ENCODE data around the gene RPS6KB2.
"Not testable (repeated sequence)": the region's sequence is repeated elsewhere in the genome, so short reads cannot be mapped to it uniquely, and the experiment has no call there.

RPS6KB2 gene

DNA sequence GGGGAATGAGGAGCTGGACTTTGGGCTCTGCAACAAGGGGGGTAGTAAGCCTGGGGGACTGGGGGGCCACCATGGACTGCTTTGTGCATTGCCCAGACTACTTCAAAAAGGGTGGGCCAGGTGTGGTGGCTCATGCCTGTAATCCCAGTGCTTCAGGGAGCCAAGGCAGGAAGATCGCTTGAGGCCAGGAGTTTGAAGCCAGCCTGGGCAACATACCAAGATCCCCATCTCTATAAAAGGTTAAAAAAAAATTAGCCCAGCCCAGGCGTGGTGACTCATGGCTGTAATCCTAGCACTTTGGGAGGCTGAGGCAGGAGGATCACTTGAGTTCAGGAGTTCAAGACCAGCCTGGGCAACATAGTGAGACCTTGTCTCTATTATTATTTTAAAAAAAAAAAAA lies 37.2 kb downstream of the RPS6KB2 start:
- WGBS (ENCODE audit: extremely low coverage, insufficient coverage, insufficient read length): no CpG with 5 or more reads among the region's 2 CpGs
- not testable (repeated sequence) for H3K23ac ChIP-seq (ENCODE audit: low read length); H3K18ac ChIP-seq (ENCODE audit: low read length); H3K36me3 ChIP-seq (ENCODE audit: control insufficient read depth in 1 of 2, insufficient read depth in 2 of 2, low read length in 2 of 2); H4K12ac ChIP-seq (ENCODE audit: low read depth, low read length); H3K27me3 ChIP-seq (ENCODE audit: insufficient read depth, low read length); H3K9ac ChIP-seq (ENCODE audit: low read length); H2BK120ac ChIP-seq (ENCODE audit: insufficient read depth, low read length, poor library complexity); H2BK5ac ChIP-seq (ENCODE audit: low read depth, low read length, poor library complexity); H2BK12ac ChIP-seq (ENCODE audit: low read length); H3K4ac ChIP-seq (ENCODE audit: low read depth, low read length); H3K14ac ChIP-seq (ENCODE audit: low read length); H3K9me3 ChIP-seq (ENCODE audit: insufficient read depth, low read depth, low read length); H2AFZ ChIP-seq (ENCODE audit: insufficient read depth, low read length, poor library complexity)
- peaks cover 23% of the 10 kb centered on the region for H3K79me1 ChIP-seq (ENCODE audit: low read length)
- peaks cover 15% of the 10 kb centered on the region for H3K79me2 ChIP-seq (ENCODE audit: control insufficient read depth, insufficient read depth, low read length, poor library complexity)
- peak overlapping the region; percentile 90 for H4K91ac ChIP-seq (ENCODE audit: low read depth, low read length)
- DNase-seq: peak; percentile 92 to 93
- peaks cover 18 to 28% of the 10 kb centered on the region in 2 experiments for H3K4me1 ChIP-seq (ENCODE audit: control insufficient read depth in 1 of 2, insufficient read depth in 2 of 2, low read length in 2 of 2)
- peak overlapping the region; percentile 31 for H3K4me3 ChIP-seq (ENCODE audit: low read depth, low read length)
- peak overlapping the region; percentile 46 for H4K8ac ChIP-seq (ENCODE audit: low read depth, low read length)
- H3K4me2 ChIP-seq (ENCODE audit: low read length): peak overlapping the region; percentile 86
- H2AK5ac ChIP-seq (ENCODE audit: low read length): peak overlapping the region; percentile 33
- peak overlapping the region; percentile 75 for H3K27ac ChIP-seq (ENCODE audit: low read depth, low read length)

GRCh38 chr11:67466367-67466766 lies 38.1 kb downstream of the RPS6KB2 start:
- Histone ChIP-seq H3K23ac (ENCODE audit: low read length) (no peak overlapping the region), H3K14ac (ENCODE audit: low read length) (no peak overlapping the region), H3K9me3 (ENCODE audit: insufficient read depth, low read depth, low read length) (peaks cover 2% of the 10 kb centered on the region), H4K12ac (ENCODE audit: low read depth, low read length) (no peak overlapping the region), H3K79me1 (ENCODE audit: low read length) (peaks cover 23% of the 10 kb centered on the region), H2BK12ac (ENCODE audit: low read length) (no peak overlapping the region), H3K9ac (ENCODE audit: low read length) (no peak overlapping the region), H3K79me2 (ENCODE audit: control insufficient read depth, insufficient read depth, low read length, poor library complexity) (peaks cover 15% of the 10 kb centered on the region), H4K91ac (ENCODE audit: low read depth, low read length) (no peak overlapping the region), H3K36me3 (ENCODE audit: control insufficient read depth in 1 of 2, insufficient read depth in 2 of 2, low read length in 2 of 2) (no peaks in the 10 kb centered on the region), H2AK5ac (ENCODE audit: low read length) (no peak overlapping the region), H3K4me2 (ENCODE audit: low read length) (no peak overlapping the region), H4K8ac (ENCODE audit: low read depth, low read length) (no peak overlapping the region), H2BK120ac (ENCODE audit: insufficient read depth, low read length, poor library complexity) (no peak overlapping the region), H3K4ac (ENCODE audit: low read depth, low read length) (no peak overlapping the region), H3K4me1 (ENCODE audit: control insufficient read depth in 1 of 2, insufficient read depth in 2 of 2, low read length in 2 of 2) (peaks cover 18 to 28% of the 10 kb centered on the region in 2 experiments), H3K4me3 (ENCODE audit: low read depth, low read length) (no peak overlapping the region), H3K27ac (ENCODE audit: low read depth, low read length) (no peak overlapping the region), H3K18ac (ENCODE audit: low read length) (no peak overlapping the region), H2AFZ (ENCODE audit: insufficient read depth, low read length, poor library complexity) (no peak overlapping the region), H3K27me3 (ENCODE audit: insufficient read depth, low read length) (no peaks in the 10 kb centered on the region), H2BK5ac (ENCODE audit: low read depth, low read length, poor library complexity) (no peak overlapping the region)
- WGBS (ENCODE audit: extremely low coverage, insufficient coverage, insufficient read length): no CpG with 5 or more reads among the region's 5 CpGs
- no peak for DNase-seq

GRCh38 chr11:67466962-67467771 lies 38.9 kb downstream of the RPS6KB2 start:
- H3K4me3 ChIP-seq (ENCODE audit: low read depth, low read length): no peak overlapping the region
- H4K91ac ChIP-seq (ENCODE audit: low read depth, low read length): no peak overlapping the region

DNA sequence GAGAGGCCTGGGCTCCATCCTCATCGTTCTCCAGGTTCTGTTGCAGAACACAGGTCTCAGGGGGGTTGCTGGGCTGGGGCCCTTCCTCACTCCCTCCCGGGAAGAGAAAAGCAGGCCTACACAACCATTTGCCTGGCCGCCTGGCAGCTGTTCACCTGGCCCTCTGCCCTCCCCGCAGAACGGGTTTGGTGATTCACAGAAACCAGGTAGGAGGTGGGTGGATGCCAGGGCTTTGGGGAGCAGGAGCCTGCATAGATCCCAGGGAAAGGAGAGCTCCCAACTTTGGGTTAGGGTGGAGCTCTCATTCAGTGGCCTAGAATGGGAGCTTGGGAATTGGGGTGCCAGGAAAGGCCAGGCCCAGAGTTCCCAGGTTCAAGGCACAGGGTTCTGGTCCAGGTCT lies 39.8 kb downstream of the RPS6KB2 start:
- Histone ChIP-seq H3K79me2 (ENCODE audit: control insufficient read depth, insufficient read depth, low read length, poor library complexity) (peaks cover 15% of the 10 kb centered on the region), H3K36me3 (ENCODE audit: control insufficient read depth in 1 of 2, insufficient read depth in 2 of 2, low read length in 2 of 2) (no peaks in the 10 kb centered on the region), H2BK5ac (ENCODE audit: low read depth, low read length, poor library complexity) (no peak overlapping the region), H3K27ac (ENCODE audit: low read depth, low read length) (no peak overlapping the region), H4K91ac (ENCODE audit: low read depth, low read length) (no peak overlapping the region), H3K4me2 (ENCODE audit: low read length) (peak overlapping the region; percentile 87), H4K12ac (ENCODE audit: low read depth, low read length) (peak overlapping the region; percentile 45), H4K8ac (ENCODE audit: low read depth, low read length) (peak overlapping the region; percentile 8), H3K9me3 (ENCODE audit: insufficient read depth, low read depth, low read length) (peaks cover 2% of the 10 kb centered on the region), H3K79me1 (ENCODE audit: low read length) (peaks cover 23% of the 10 kb centered on the region), H3K4ac (ENCODE audit: low read depth, low read length) (no peak overlapping the region), H2BK12ac (ENCODE audit: low read length) (no peak overlapping the region), H2AFZ (ENCODE audit: insufficient read depth, low read length, poor library complexity) (no peak overlapping the region), H2BK120ac (ENCODE audit: insufficient read depth, low read length, poor library complexity) (no peak overlapping the region), H3K27me3 (ENCODE audit: insufficient read depth, low read length) (no peaks in the 10 kb centered on the region), H3K14ac (ENCODE audit: low read length) (no peak overlapping the region), H3K4me3 (ENCODE audit: low read depth, low read length) (peak overlapping the region; percentile 88), H3K9ac (ENCODE audit: low read length) (no peak overlapping the region), H3K4me1 (ENCODE audit: control insufficient read depth in 1 of 2, insufficient read depth in 2 of 2, low read length in 2 of 2) (peaks cover 18 to 28% of the 10 kb centered on the region in 2 experiments), H3K23ac (ENCODE audit: low read length) (no peak overlapping the region), H3K18ac (ENCODE audit: low read length) (peak overlapping the region; percentile 95), H2AK5ac (ENCODE audit: low read length) (peak overlapping the region; percentile 27)
- WGBS (ENCODE audit: extremely low coverage, insufficient coverage, insufficient read length): no CpG with 5 or more reads among the region's 5 CpGs
- peak in 1 of 2 donors; percentile 68 for DNase-seq

More at GRCh38 chr11:67466962-67467771, 38.9 kb downstream of the RPS6KB2 start:
- no peak overlapping the region for H3K9ac ChIP-seq (ENCODE audit: low read length)
- no peak overlapping the region for H2BK120ac ChIP-seq (ENCODE audit: insufficient read depth, low read length, poor library complexity)
- H3K36me3 ChIP-seq (ENCODE audit: control insufficient read depth in 1 of 2, insufficient read depth in 2 of 2, low read length in 2 of 2): no peaks in the 10 kb centered on the region
- peaks cover 2% of the 10 kb centered on the region for H3K9me3 ChIP-seq (ENCODE audit: insufficient read depth, low read depth, low read length)
- no peak overlapping the region for H2BK5ac ChIP-seq (ENCODE audit: low read depth, low read length, poor library complexity)
- peak overlapping the region; percentile 27 for H2AK5ac ChIP-seq (ENCODE audit: low read length)
- peak overlapping the region; percentile 22 for H4K12ac ChIP-seq (ENCODE audit: low read depth, low read length)
- H4K8ac ChIP-seq (ENCODE audit: low read depth, low read length): no peak overlapping the region
- no peak for DNase-seq
- H3K27ac ChIP-seq (ENCODE audit: low read depth, low read length): no peak overlapping the region
- no peaks in the 10 kb centered on the region for H3K27me3 ChIP-seq (ENCODE audit: insufficient read depth, low read length)
- H3K4me2 ChIP-seq (ENCODE audit: low read length): no peak overlapping the region
- no peak overlapping the region for H3K14ac ChIP-seq (ENCODE audit: low read length)
- WGBS (ENCODE audit: extremely low coverage, insufficient coverage, insufficient read length): no CpG with 5 or more reads among the region's 11 CpGs
- no peak overlapping the region for H2AFZ ChIP-seq (ENCODE audit: insufficient read depth, low read length, poor library complexity)
- H3K79me2 ChIP-seq (ENCODE audit: control insufficient read depth, insufficient read depth, low read length, poor library complexity): peaks cover 15% of the 10 kb centered on the region
- H3K79me1 ChIP-seq (ENCODE audit: low read length): peaks cover 23% of the 10 kb centered on the region
- no peak overlapping the region for H3K23ac ChIP-seq (ENCODE audit: low read length)
- no peak overlapping the region for H3K4ac ChIP-seq (ENCODE audit: low read depth, low read length)
- no peak overlapping the region for H3K18ac ChIP-seq (ENCODE audit: low read length)
- peaks cover 18 to 28% of the 10 kb centered on the region in 2 experiments for H3K4me1 ChIP-seq (ENCODE audit: control insufficient read depth in 1 of 2, insufficient read depth in 2 of 2, low read length in 2 of 2)
- no peak overlapping the region for H2BK12ac ChIP-seq (ENCODE audit: low read length)

Measured in trophoblast cell (in vitro differentiated cells and primary cell).